SW480 (cell line): Measurements from ENCODE around the gene ADCY1.
"Not testable (repeated sequence)": the region's sequence is repeated elsewhere in the genome, so short reads cannot be mapped to it uniquely, and the experiment has no call there.

Experiments used
- DNase-seq: peaks from one replicate; pipeline ENCODE4 v3.0.0-alpha.2; 2016; ENCODE audit warnings: low spot score

The ADCY1 gene

GRCh38 chr7:45573661-45574415 is at the start of gene ADCY1:
TSS of gene ADCY1 (plus strand) at chr7:45574368. CDS start at chr7:45574544, 176 bp downstream.
- DNase-seq = no peak

GRCh38 chr7:45524445-45524844 is 49.7 kb upstream of the ADCY1 start:
- no peak for DNase-seq

- no peak for DNase-seq
These were observed 49.1 kb upstream of the ADCY1 start for GRCh38 chr7:45525057-45525456.

GRCh38 chr7:45543473-45543872 is 30.7 kb upstream of the ADCY1 start:
- no peak for DNase-seq

- DNase-seq = not testable (repeated sequence)
These were observed 29.0 kb upstream of the ADCY1 start for GRCh38 chr7:45545105-45545710.

- not testable (repeated sequence) for DNase-seq
These were observed 25.3 kb upstream of the ADCY1 start for GRCh38 chr7:45548917-45549316.

- no peak for DNase-seq
These were observed 10.8 kb upstream of the ADCY1 start for GRCh38 chr7:45563401-45563800.

GRCh38 chr7:45563941-45564461 is 10.2 kb upstream of the ADCY1 start:
- no peak for DNase-seq

GRCh38 chr7:45564485-45564884 is 9.7 kb upstream of the ADCY1 start:
- DNase-seq = no peak

GRCh38 chr7:45564886-45565455 is 9.2 kb upstream of the ADCY1 start:
- no peak for DNase-seq

GRCh38 chr7:45566386-45566785 is 7.8 kb upstream of the ADCY1 start:
- no peak for DNase-seq

GRCh38 chr7:45566961-45567360 is 7.2 kb upstream of the ADCY1 start:
- DNase-seq = no peak

GRCh38 chr7:45567713-45568112 is 6.5 kb upstream of the ADCY1 start:
- DNase-seq = no peak

GRCh38 chr7:45568536-45569289 is 5.5 kb upstream of the ADCY1 start:
- no peak for DNase-seq

- DNase-seq = no peak
These were observed 4.9 kb upstream of the ADCY1 start for GRCh38 chr7:45569290-45569685.

- DNase-seq = no peak
These were observed 3.4 kb upstream of the ADCY1 start for GRCh38 chr7:45570797-45571196.

- DNase-seq = no peak
These were observed 964 bp upstream of the ADCY1 start for GRCh38 chr7:45573204-45573603.

GRCh38 chr7:45574416-45574668 is 174 bp downstream of the ADCY1 start:
- no peak for DNase-seq

GRCh38 chr7:45574669-45575500 is 717 bp downstream of the ADCY1 start:
- no peak for DNase-seq

- no peak for DNase-seq
These were observed 1.5 kb downstream of the ADCY1 start for GRCh38 chr7:45575501-45576248.
